DND-41 (cell line): ENCODE measurements around the gene IFNG-AS1.

Experiments
- ATAC-seq: fragments of 200-7000 bp; cut with Tn5 transposase; 3 replicates; pipeline ENCODE4 v1.9.1; 2021; ENCODE audit warnings: low read depth; ENCODE audit not compliant: insufficient read depth
- DNase-seq: peaks from one replicate; pipeline ENCODE4 v3.0.0-alpha.2; 2020
- H2AFZ ChIP-seq: 2 replicates; pipeline ENCODE4 v1.6.0; 2012; ENCODE audit warnings: low read depth, low read length
- H3K27ac ChIP-seq: 2 replicates; pipeline ENCODE4 v1.5.1; 2012; ENCODE audit warnings: low read length, inconsistent platforms
- H3K27me3 ChIP-seq: fragments of 200-600 bp; sonication (generic); 2 replicates; pipeline ENCODE4 v1.6.0; 2012; ENCODE audit warnings: low read length, mild to moderate bottlenecking, inconsistent platforms; ENCODE audit not compliant: insufficient read depth, poor library complexity
- H3K36me3 ChIP-seq: 2 replicates; pipeline ENCODE4 v1.5.1; 2012; ENCODE audit warnings: low read length, inconsistent platforms; ENCODE audit not compliant: insufficient read depth
- H3K4me1 ChIP-seq: 2 replicates; pipeline ENCODE4 v1.5.1; 2012; ENCODE audit warnings: mild to moderate bottlenecking, low read length; ENCODE audit not compliant: insufficient read depth
- H3K4me2 ChIP-seq: 2 replicates; pipeline ENCODE4 v1.6.0; 2012; ENCODE audit warnings: mild to moderate bottlenecking, moderate library complexity, low read length, inconsistent platforms; ENCODE audit not compliant: insufficient read depth
- H3K4me3 ChIP-seq, 2 experiments: fragments of 200-600 bp in 1 of 2; shearing (Covaris generic) in 1 of 2; 2 replicates each; pipeline ENCODE4 v1.5.1; 2012 to 2016; ENCODE audit warnings: inconsistent platforms in 2 of 2, low read length in 2 of 2, mild to moderate bottlenecking in 2 of 2, low read depth in 1 of 2, moderate library complexity in 1 of 2
- H3K79me2 ChIP-seq: 2 replicates; pipeline ENCODE4 v1.6.0; 2012; ENCODE audit warnings: low read length, inconsistent platforms; ENCODE audit not compliant: insufficient read depth
- H3K9ac ChIP-seq: 2 replicates; pipeline ENCODE4 v1.6.0; 2012; ENCODE audit warnings: low read depth, mild to moderate bottlenecking, inconsistent platforms, low read length, moderate library complexity
- H3K9me3 ChIP-seq: 2 replicates; pipeline ENCODE4 v1.5.1; 2012; ENCODE audit warnings: low read length, moderate library complexity, mild to moderate bottlenecking, inconsistent platforms; ENCODE audit not compliant: insufficient read depth, severe bottlenecking
- H4K20me1 ChIP-seq: 2 replicates; pipeline ENCODE4 v1.6.0; 2012; ENCODE audit warnings: low read length; ENCODE audit not compliant: insufficient read depth
- CTCF ChIP-seq: IDR thresholded peaks from 2 replicates; pipeline ENCODE4 v1.5.1; 2012; ENCODE audit warnings: borderline replicate concordance, low read length, moderate library complexity, mild to moderate bottlenecking; ENCODE audit not compliant: poor library complexity, severe bottlenecking; ENCODE audit errors: extremely low read depth
- EZH2 ChIP-seq: IDR thresholded peaks from 3 replicates; pipeline ENCODE4 v1.6.1; 2012; ENCODE audit warnings: borderline replicate concordance, low read depth, mild to moderate bottlenecking, moderate library complexity, low read length, inconsistent platforms; ENCODE audit not compliant: severe bottlenecking

The IFNG-AS1 gene

DNA sequence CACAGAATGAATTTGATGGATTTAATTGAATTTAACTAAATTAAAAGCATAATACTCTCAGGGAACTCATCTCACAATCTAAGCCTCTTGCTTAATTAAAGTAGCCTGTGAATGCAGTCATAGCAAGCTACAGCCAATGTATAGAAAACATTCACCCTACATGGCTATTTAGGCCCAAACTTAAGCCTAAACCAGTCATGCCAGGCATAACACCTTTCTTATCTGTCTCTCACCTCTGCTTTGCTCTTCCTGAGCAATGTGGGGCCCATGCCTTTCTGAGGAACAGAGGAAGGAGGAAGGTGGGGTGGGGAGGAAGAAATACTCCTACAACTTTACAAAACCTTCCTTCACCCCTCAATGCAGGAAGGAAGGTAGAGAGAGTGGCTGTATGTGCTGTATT lies 29.1 kb downstream of the IFNG-AS1 start:
- H3K9me3 ChIP-seq, result no peaks in the 10 kb centered on the region
- H2AFZ ChIP-seq, result no peak overlapping the region
- ATAC-seq, result no peak

GRCh38 chr12:68020049-68020448 lies 30.8 kb downstream of the IFNG-AS1 start:
- TF ChIP-seq EZH2 (no peak), CTCF (no peak)

More for the DNA sequence above, 29.1 kb downstream of the IFNG-AS1 start:
- Histone ChIP-seq H3K4me3 (no peak overlapping the region), H3K79me2 (no peaks in the 10 kb centered on the region), H3K27me3 (no peaks in the 10 kb centered on the region), H3K27ac (no peak overlapping the region), H3K36me3 (no peaks in the 10 kb centered on the region), H3K4me2 (no peak overlapping the region), H3K9ac (no peak overlapping the region), H4K20me1 (no peaks in the 10 kb centered on the region), H3K4me1 (peaks cover 8% of the 10 kb centered on the region)
- no peak for DNase-seq
- no peak for TF ChIP-seq EZH2
- TF ChIP-seq CTCF, result no peak

GRCh38 chr12:68020699-68021098 lies 31.5 kb downstream of the IFNG-AS1 start:
- H3K4me3 ChIP-seq, result no peak overlapping the region
- H3K9ac ChIP-seq, result no peak overlapping the region
- ATAC-seq (no peak), DNase-seq (no peak)
- no peak overlapping the region for H3K27ac ChIP-seq
- H4K20me1 ChIP-seq, result no peaks in the 10 kb centered on the region
- H3K79me2 ChIP-seq, result no peaks in the 10 kb centered on the region
- no peaks in the 10 kb centered on the region for H3K4me1 ChIP-seq
- H3K27me3 ChIP-seq, result no peaks in the 10 kb centered on the region
- no peak for TF ChIP-seq CTCF
- no peak for TF ChIP-seq EZH2
- no peak overlapping the region for H2AFZ ChIP-seq
- no peak overlapping the region for H3K4me2 ChIP-seq
- no peaks in the 10 kb centered on the region for H3K36me3 ChIP-seq
- no peaks in the 10 kb centered on the region for H3K9me3 ChIP-seq

More at GRCh38 chr12:68020049-68020448, 30.8 kb downstream of the IFNG-AS1 start:
- ATAC-seq (no peak), DNase-seq (no peak)
- no peak overlapping the region for H3K4me2 ChIP-seq
- no peak overlapping the region for H3K9ac ChIP-seq
- H4K20me1 ChIP-seq, result no peaks in the 10 kb centered on the region
- no peaks in the 10 kb centered on the region for H3K27me3 ChIP-seq
- H3K9me3 ChIP-seq, result no peaks in the 10 kb centered on the region
- H2AFZ ChIP-seq, result no peak overlapping the region
- no peaks in the 10 kb centered on the region for H3K36me3 ChIP-seq
- no peaks in the 10 kb centered on the region for H3K79me2 ChIP-seq
- H3K27ac ChIP-seq, result no peak overlapping the region
- H3K4me3 ChIP-seq, result no peak overlapping the region
- no peaks in the 10 kb centered on the region for H3K4me1 ChIP-seq

- Histone ChIP-seq H3K4me3 (no peak overlapping the region), H4K20me1 (no peaks in the 10 kb centered on the region), H3K36me3 (no peaks in the 10 kb centered on the region), H3K27ac (no peak overlapping the region), H3K4me2 (no peak overlapping the region), H3K9me3 (no peaks in the 10 kb centered on the region), H3K9ac (no peak overlapping the region), H2AFZ (no peak overlapping the region), H3K27me3 (no peaks in the 10 kb centered on the region), H3K79me2 (no peaks in the 10 kb centered on the region), H3K4me1 (no peaks in the 10 kb centered on the region)
- ATAC-seq, result no peak
- TF ChIP-seq CTCF (no peak), EZH2 (no peak)
- DNase-seq, result no peak
These were observed 39.4 kb downstream of the IFNG-AS1 start for GRCh38 chr12:68028647-68029046.
